ENCODE measurements around the gene CHRNA10.

The CHRNA10 gene

DNA sequence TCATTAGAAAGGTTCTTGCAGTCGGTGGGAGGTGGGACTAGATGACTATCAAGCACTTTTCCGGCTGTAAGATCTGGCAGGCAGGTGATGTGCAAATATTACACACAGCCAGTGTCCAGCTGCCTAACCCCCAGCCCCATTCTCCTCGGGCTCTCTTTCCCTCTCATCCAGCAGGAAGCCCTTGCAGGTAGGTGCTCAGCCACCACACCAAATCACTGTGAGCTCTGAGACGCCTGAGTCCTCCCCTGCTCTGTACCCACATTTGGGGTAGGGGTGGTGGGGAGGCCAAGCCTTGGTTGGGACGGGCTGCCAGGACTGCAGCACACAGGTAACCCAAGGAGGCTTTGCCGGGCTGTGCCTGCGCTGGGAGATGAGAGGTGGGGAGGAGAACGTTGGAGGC, 30.0 kb downstream of the CHRNA10 start:
- TF ChIP-seq, protein P1, sequence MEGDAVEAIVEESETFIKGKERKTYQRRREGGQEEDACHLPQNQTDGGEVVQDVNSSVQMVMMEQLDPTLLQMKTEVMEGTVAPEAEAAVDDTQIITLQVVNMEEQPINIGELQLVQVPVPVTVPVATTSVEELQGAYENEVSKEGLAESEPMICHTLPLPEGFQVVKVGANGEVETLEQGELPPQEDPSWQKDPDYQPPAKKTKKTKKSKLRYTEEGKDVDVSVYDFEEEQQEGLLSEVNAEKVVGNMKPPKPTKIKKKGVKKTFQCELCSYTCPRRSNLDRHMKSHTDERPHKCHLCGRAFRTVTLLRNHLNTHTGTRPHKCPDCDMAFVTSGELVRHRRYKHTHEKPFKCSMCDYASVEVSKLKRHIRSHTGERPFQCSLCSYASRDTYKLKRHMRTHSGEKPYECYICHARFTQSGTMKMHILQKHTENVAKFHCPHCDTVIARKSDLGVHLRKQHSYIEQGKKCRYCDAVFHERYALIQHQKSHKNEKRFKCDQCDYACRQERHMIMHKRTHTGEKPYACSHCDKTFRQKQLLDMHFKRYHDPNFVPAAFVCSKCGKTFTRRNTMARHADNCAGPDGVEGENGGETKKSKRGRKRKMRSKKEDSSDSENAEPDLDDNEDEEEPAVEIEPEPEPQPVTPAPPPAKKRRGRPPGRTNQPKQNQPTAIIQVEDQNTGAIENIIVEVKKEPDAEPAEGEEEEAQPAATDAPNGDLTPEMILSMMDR (conservative IDR thresholded peaks at IDR 0.05), result no peak
- H3K27ac ChIP-seq, result no peak overlapping the region

- TF ChIP-seq, protein P1 (conservative IDR thresholded peaks at IDR 0.05), result no peak
- no peak overlapping the region for H3K27ac ChIP-seq
Measured at GRCh38 chr11:3639841-3640240, 31.3 kb downstream of the CHRNA10 start.

DNA sequence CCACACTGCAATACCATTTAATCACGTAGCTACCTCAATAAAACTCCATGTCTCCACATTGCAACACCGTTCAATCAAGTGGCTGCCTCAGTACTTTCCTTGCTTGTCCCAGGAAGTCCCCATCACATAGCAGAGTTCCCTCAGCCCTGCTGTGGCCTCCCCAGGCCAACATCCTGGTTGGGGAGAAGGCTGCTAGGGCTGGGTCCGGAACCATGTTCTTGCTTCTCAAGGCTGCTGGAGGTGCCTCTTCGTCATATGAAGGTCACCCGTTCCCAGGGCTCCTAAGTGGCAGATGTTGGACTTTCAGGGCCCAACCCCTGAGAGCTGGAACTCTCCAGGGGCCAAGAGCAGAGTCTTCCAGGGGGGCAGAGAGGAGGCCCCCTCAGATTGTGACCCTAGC, 32.7 kb downstream of the CHRNA10 start:
- no peak overlapping the region for H3K27ac ChIP-seq
- TF ChIP-seq, protein P1 (conservative IDR thresholded peaks at IDR 0.05), result no peak

DNA sequence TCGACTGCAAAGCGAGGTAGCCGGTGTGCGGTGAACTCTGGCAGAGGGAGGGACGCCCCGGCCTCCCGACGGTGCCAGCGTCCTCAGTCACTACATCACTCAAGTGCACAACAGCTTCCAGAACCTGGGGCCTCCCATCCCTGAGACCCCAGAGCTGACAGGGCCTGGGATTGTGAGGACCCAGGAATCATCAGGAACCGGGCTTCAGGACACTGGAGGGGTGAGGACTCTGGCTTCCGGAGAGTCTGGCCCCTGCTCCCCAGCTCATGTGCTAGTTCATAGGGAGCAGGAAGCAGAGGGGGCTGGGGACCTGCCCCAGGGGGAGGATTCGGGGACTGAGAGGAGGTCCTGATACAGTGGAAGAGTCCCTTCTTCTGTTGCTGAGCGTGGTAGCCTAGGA, 34.0 kb downstream of the CHRNA10 start:
- no peak overlapping the region for H3K27ac ChIP-seq
- TF ChIP-seq, protein P1 (conservative IDR thresholded peaks at IDR 0.05), result no peak

DNA sequence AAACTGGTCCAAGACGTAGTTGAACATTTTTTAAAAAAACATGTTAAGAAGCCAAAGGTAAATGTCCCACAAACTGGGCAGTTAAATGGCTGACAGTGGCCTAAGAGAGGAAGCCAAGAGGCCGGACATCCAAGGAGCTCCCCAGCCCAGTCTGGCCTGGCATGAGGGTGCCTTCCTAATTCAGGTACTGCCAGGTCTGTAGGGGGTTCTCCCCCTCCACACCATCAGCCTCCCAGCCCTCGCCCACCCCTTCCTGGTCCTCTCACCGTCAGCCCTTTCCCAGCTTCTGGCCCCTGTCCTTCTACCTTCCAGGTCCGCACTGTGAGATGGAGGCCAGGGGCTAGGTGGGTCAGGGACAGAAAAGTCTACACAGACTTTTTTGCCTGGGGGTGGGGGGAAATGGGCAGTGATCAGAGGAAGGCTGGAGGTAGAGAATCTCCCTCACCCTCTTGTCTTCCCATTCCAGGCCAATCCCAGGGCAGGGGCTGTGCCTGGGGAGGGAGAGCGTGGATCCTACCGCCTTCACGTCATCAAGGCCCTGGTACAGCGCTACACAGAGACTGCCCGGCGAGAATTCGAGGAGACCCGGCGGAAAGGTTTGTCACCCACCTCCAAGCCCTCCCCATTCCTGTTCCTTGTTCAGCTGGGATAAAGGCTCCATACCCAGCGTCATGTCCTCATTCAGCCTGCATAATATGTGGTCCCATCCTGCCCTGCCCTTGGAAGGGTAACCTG, 35.4 kb downstream of the CHRNA10 start:
- TF ChIP-seq, protein P1 (conservative IDR thresholded peaks at IDR 0.05), result no peak
- no peak overlapping the region for H3K27ac ChIP-seq

DNA sequence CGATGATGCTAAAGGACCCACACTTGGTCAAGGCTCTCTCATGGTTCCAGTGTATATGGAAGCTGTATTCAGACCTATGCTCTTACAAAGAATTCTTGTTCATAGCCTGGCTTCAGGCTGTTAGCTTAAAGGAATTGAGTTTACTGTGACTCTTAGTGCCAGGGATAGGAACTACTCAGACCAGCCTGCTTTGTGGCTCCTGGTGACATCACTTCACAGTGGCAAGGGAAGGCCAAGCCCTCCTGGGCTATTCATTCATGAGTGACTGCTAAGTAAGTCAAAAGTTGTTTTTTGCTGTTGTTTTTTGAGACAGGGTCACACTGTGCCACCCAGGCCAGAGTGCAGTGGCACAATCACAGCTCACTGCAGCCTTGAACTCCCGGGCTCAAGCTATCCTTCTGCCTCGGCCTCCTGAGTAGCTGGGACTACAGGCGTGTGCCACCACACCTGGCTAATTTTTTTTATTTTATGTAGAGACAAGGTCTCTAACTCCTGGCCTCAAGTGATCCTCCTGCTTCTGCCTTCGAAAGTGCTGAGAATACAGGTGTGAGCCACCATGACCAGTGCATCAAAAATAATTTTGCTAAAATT, 39.0 kb downstream of the CHRNA10 start:
- no peak overlapping the region for H3K27ac ChIP-seq
- TF ChIP-seq, protein P1 (conservative IDR thresholded peaks at IDR 0.05), result no peak

DNA sequence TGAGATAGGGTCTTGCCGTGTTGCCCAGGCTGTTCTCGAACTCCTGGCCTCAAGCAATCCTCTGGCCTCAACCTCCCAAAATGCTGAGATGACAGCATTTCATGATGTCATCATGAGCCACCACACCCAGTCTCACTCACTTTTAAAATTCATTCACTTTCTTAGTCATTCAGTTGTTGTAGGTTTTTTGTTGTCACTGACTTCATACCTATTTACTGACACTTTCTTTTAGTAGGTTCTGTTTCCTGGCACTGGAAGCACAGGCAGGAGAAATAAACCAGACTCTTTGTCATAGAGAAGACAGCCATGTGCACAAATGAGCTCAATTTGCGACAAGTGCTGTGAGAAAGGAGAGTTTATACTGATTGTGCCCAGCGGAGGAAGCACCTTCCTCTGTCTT, 39.9 kb downstream of the CHRNA10 start:
- no peak overlapping the region for H3K27ac ChIP-seq
- TF ChIP-seq, protein P1 (conservative IDR thresholded peaks at IDR 0.05), result no peak

Measured in VCaP (cell line).